GM10266 (cell line): ENCODE data around the gene MMP17.

ENCODE experiments used
- DNase-seq: peaks from one replicate; pipeline ENCODE4 v3.0.0; 2012; ENCODE audit errors: extremely low spot score
- CTCF ChIP-seq: IDR thresholded peaks from 2 replicates; pipeline ENCODE4 v1.5.1; 2012; ENCODE audit warnings: mild to moderate bottlenecking, low read depth; ENCODE audit not compliant: control insufficient read depth, insufficient read depth; ENCODE audit errors: missing control alignments

MMP17 gene

GRCh38 chr12:131862600-131862993, 34.4 kb downstream of the MMP17 start:
- no peak for DNase-seq
- TF ChIP-seq CTCF = no peak

DNA sequence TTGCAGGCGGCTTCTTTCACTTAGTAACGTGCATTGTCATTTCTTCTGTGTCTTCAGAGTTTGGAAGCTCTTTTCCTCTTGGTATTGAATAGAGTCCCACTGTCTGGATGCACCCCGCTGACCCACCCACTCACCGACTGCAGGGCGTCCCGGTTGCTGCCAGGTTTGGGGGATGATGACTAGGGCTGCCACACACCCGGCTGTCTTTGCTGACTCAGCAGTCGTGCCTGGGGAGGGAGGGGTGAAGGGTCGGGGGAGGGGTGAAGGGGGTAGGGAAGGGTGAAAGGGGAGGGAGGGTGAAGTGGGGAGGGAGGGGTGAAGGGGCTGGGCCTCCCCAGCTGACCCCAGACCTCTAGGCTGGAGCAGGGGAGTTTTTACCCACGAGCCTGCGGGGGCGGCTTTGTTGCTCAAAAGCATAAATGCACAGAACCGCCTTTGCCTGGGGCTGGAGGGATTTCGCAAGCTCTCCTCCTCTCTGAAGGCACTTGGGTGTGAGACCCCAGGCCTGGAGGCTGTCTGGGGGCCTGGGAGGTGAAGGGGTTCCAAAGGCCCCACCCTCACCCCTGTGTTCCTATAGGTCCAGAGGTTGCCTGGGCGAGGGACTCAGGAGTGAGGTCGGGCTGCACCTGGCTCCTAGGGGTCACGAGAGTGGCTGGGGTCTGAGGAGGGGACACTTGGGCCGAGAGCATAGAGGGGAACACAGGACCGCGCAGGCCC, 35.0 kb downstream of the MMP17 start:
- no peak for TF ChIP-seq CTCF
- DNase-seq = no peak

DNA sequence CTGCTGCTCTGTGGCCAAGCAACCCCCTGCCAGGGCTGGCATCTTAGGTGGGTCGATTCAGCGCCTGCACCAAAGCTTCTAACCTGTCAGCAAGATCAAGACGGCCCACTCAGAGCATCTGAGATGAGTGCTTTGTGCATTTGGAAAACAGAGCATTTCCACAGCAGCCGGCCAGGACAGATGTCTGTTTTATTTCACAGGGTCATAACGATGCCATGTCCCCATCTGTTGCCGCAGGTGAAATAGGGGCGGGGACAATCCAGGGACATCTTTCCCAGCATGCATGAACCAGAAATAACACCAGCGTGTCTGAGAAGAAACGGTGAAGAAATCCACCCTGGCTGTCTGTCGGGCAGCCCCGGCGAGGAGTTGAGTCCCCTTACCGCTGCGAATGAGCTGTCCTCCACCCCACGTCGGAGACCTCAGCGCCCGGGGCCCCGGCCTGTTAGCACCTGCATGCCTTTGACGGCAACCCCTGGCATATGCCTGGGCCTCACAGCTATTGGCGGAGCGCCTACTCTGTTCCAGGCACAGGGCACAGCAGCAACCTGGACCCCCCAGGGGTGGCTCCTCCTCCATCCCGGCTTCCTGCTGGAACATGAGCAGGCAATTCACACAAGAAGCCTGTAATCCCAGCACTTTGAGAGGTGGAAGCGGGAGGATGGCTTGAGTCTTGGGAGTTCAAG, 35.7 kb downstream of the MMP17 start:
- TF ChIP-seq CTCF = no peak
- DNase-seq = no peak

DNA sequence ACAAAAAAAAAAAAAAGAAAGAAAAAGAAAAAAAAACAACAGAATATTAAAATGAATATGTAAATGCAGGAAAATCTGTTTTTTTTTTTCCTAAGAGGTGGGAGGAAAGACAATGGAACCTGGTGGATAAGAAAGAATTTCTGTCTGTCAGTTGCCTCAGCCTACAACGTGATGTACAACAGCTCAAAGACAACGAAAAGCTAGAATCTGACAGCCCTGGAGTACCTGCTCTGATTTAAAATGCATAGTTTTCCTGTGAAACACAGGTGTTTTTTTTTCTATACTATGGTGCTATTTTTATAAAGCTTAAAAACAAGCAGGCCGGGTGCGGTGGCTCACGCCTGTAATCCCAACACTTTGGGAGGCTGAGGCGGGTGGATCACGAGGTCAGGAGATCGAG, 36.3 kb downstream of the MMP17 start:
- no peak for TF ChIP-seq CTCF
- no peak for DNase-seq

DNA sequence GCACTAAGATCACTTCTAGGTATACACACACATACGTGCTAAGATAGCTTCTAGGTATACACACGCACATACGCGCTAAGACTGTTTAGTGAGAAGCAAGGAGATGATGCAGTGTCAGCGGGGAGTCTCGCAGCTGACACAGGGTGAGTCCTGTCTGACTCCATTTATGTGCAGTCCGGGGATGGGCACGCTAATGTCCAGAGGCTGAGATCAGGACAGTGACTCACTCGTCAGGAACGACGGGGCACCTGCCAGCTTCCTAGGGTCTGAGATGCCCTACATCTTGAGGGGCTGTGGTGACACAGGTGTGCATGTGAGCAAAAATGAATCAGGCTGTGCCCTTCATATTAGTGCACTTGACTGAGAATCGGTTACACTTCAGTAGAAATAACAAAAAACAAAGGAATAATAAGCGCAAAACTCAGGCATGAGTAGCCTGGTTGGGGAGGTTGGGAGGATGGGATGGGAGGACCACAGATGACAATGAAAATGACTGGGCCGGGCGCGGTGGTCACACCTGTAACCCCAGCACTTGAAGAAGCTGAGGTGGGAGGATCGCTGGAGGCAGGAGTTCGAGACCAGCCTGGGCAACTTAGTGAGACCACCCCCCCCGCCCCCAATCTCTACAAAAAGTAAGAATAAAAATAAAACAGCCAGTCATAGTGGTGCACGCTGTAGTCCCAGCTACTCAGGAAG, 37.1 kb downstream of the MMP17 start:
- no peak for DNase-seq
- TF ChIP-seq CTCF = no peak

- no peak for TF ChIP-seq CTCF
- no peak for DNase-seq
These were observed 39.3 kb downstream of the MMP17 start for GRCh38 chr12:131867471-131867870.
